ENCODE data around the gene PCMT1.

PCMT1 gene

DNA sequence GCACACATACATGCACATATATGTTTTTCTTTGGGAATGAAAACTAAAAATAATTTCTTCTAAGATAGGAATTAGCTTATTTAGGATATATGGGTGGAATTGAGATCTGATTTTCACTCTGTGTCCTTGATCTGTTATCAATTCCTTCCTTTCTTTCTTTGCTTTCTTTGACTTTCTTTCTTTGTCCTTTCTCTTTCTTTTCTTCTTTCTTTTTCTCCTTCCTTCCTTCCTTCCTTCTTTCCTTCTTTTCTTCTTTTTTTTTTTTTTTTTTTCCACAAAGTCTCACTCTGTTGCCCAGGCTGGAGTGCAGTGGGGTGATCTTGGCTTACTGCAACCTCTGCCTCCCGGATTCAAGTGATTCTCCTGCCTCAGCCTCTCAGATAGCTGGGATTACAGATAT lies 28.1 kb downstream of the PCMT1 start:
- TF ChIP-seq, protein P1, sequence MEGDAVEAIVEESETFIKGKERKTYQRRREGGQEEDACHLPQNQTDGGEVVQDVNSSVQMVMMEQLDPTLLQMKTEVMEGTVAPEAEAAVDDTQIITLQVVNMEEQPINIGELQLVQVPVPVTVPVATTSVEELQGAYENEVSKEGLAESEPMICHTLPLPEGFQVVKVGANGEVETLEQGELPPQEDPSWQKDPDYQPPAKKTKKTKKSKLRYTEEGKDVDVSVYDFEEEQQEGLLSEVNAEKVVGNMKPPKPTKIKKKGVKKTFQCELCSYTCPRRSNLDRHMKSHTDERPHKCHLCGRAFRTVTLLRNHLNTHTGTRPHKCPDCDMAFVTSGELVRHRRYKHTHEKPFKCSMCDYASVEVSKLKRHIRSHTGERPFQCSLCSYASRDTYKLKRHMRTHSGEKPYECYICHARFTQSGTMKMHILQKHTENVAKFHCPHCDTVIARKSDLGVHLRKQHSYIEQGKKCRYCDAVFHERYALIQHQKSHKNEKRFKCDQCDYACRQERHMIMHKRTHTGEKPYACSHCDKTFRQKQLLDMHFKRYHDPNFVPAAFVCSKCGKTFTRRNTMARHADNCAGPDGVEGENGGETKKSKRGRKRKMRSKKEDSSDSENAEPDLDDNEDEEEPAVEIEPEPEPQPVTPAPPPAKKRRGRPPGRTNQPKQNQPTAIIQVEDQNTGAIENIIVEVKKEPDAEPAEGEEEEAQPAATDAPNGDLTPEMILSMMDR (IDR thresholded peaks at IDR 0.05; ENCODE audit: low read length, missing control alignments) = no peak
- DNase-seq (ENCODE audit: low read depth) = no peak
- no peak overlapping the region for H3K4me3 ChIP-seq (replicated peaks; ENCODE audit: low read depth, low read length)

- TF ChIP-seq, protein P1 (IDR thresholded peaks at IDR 0.05; ENCODE audit: low read length, missing control alignments) = no peak
- H3K4me3 ChIP-seq (replicated peaks; ENCODE audit: low read depth, low read length) = no peak overlapping the region
- DNase-seq (ENCODE audit: low read depth) = no peak
Measured at GRCh38 chr6:149779644-149779963, 30.1 kb downstream of the PCMT1 start.

- TF ChIP-seq, protein P1 (IDR thresholded peaks at IDR 0.05; ENCODE audit: low read length, missing control alignments) = no peak
- DNase-seq (ENCODE audit: low read depth) = no peak
- H3K4me3 ChIP-seq (replicated peaks; ENCODE audit: low read depth, low read length) = no peak overlapping the region
Measured at GRCh38 chr6:149781715-149782114, 32.2 kb downstream of the PCMT1 start.

DNA sequence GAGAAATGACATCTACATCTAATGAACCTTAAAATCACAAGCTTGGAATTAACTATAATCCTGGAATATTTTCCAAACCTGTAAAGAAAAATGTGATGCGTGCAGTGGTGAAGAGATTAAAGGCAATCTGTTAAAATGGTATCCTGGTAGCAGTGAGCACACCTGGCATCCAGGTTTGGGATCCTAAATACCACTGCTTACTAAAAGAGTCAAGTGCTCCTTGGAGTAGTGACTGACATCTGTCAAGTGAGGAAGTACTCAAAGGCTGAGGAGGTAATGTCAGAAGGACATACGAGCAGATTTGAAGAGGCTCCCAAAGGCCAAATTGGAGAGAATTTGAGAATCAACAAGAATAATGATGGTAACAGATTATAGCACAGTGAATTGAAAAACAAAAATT lies 32.8 kb downstream of the PCMT1 start:
- TF ChIP-seq, protein P1 (IDR thresholded peaks at IDR 0.05; ENCODE audit: low read length, missing control alignments) = no peak
- no peak for DNase-seq (ENCODE audit: low read depth)
- no peak overlapping the region for H3K4me3 ChIP-seq (replicated peaks; ENCODE audit: low read depth, low read length)

DNA sequence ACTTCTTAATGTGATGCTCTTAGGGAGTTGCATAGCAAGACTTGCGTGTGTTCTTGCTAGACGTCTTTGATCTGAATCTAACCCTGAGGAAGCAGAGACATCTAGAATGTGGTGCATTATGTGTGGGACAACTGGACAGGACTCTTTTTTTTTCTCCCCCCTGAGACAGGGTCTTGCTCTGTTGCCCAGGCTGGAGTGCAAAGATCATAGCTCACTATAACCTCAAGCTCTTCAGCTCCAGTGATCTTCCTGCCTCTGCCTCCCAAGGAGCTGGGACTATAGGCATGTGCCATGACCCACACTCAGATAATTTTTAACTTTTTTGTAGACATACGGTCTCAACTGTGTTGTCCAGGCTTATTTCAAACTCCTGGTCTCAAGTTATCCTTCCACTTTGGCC lies 34.0 kb downstream of the PCMT1 start:
- H3K4me3 ChIP-seq (replicated peaks; ENCODE audit: low read depth, low read length) = no peak overlapping the region
- TF ChIP-seq, protein P1 (IDR thresholded peaks at IDR 0.05; ENCODE audit: low read length, missing control alignments) = no peak
- DNase-seq (ENCODE audit: low read depth) = no peak

- H3K4me3 ChIP-seq (replicated peaks; ENCODE audit: low read depth, low read length) = no peak overlapping the region
- DNase-seq (ENCODE audit: low read depth) = no peak
- TF ChIP-seq, protein P1 (IDR thresholded peaks at IDR 0.05; ENCODE audit: low read length, missing control alignments) = no peak
Measured at GRCh38 chr6:149806127-149806526, 56.6 kb downstream of the PCMT1 start.

DNA sequence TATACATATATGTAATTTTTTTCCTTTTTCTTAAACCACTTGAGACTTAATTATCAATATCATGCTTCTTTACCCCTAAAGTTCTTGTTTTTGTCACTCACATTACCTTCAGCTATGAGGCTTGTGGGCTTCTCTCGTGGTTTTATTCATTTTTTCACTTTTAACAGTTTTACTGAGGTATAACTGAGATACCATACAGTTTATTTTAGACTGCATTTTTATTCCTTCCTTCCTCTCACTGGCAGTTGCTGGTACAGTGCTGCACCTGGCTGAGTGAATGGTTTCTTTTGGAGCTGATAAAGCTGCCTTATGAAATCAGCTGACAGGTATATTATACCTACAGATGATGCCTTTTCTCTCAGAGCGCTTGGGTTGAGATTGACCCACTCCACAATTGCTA lies 60.3 kb downstream of the PCMT1 start:
- TF ChIP-seq, protein P1 (IDR thresholded peaks at IDR 0.05; ENCODE audit: low read length, missing control alignments) = no peak
- H3K4me3 ChIP-seq (replicated peaks; ENCODE audit: low read depth, low read length) = no peak overlapping the region
- no peak for DNase-seq (ENCODE audit: low read depth)
